Body of pancreas (tissue), 4 donors: ENCODE data around the gene ASAP2.

Source experiments
- POLR2A ChIP-seq, 3 donors: fragments of 450-650 bp; IDR thresholded peaks; one replicate each; pipeline ENCODE4 v1.6.1; 2016; ENCODE audit warnings: antibody characterized with exemption in 3 of 3, mild to moderate bottlenecking in 2 of 3
- TF ChIP-seq, protein P1 (sequence below), 7 experiments: fragments of 450-650 bp in 4 of 7; fragments of 200-600 bp in 3 of 7; sonication (generic) in 3 of 7; IDR thresholded peaks; one replicate each; pipeline ENCODE4 v1.5.1; 2016 to 2019; ENCODE audit warnings: antibody characterized with exemption in 7 of 7

DNA sequence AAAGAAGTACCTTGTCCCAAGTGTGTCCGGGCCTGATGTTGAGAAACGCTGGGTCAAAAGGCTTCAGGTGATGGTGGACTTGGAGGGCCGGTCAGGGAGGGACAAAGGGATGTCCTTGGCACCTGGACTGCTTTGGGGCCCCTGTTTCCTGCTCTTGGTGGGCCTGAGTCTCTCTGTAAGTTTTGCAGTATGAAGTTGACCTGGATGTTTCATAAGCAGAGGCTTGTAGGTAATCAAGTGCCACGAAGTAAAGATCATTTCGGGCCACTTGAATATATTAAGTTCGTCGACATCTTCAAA lies 29.4 kb downstream of the ASAP2 start:
- TF ChIP-seq POLR2A (IDR thresholded peaks at IDR 0.05) = no peak
- TF ChIP-seq, protein P1, sequence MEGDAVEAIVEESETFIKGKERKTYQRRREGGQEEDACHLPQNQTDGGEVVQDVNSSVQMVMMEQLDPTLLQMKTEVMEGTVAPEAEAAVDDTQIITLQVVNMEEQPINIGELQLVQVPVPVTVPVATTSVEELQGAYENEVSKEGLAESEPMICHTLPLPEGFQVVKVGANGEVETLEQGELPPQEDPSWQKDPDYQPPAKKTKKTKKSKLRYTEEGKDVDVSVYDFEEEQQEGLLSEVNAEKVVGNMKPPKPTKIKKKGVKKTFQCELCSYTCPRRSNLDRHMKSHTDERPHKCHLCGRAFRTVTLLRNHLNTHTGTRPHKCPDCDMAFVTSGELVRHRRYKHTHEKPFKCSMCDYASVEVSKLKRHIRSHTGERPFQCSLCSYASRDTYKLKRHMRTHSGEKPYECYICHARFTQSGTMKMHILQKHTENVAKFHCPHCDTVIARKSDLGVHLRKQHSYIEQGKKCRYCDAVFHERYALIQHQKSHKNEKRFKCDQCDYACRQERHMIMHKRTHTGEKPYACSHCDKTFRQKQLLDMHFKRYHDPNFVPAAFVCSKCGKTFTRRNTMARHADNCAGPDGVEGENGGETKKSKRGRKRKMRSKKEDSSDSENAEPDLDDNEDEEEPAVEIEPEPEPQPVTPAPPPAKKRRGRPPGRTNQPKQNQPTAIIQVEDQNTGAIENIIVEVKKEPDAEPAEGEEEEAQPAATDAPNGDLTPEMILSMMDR (IDR thresholded peaks at IDR 0.05) = no peak
